ENCODE measurements around the gene CLDN10.

DNA sequence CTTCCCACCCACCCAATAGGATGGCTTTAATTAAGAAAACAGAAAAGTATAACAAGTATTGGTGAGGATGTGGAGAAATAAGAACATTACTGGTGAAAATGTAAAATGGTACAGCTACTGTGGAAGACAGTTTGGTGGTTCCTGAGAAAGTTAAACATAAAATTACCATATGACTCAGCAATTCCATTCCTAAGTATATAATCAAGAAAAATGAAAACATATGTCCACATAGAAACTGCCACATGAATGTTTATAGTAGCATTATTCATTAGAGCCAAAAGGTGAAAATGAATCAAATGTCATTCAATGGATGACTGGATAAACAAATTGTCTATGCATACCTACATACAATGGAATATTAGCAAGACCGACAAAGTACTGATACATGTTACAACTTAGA lies 75.1 kb downstream of the CLDN10 start:
- TF ChIP-seq EZH2 (optimal IDR thresholded peaks at IDR 0.05; ENCODE audit: low read depth, low read length) (no peak), EZH2phosphoT487 (IDR thresholded peaks at IDR 0.05; ENCODE audit: low read length) (no peak)
- TF ChIP-seq, protein P1, sequence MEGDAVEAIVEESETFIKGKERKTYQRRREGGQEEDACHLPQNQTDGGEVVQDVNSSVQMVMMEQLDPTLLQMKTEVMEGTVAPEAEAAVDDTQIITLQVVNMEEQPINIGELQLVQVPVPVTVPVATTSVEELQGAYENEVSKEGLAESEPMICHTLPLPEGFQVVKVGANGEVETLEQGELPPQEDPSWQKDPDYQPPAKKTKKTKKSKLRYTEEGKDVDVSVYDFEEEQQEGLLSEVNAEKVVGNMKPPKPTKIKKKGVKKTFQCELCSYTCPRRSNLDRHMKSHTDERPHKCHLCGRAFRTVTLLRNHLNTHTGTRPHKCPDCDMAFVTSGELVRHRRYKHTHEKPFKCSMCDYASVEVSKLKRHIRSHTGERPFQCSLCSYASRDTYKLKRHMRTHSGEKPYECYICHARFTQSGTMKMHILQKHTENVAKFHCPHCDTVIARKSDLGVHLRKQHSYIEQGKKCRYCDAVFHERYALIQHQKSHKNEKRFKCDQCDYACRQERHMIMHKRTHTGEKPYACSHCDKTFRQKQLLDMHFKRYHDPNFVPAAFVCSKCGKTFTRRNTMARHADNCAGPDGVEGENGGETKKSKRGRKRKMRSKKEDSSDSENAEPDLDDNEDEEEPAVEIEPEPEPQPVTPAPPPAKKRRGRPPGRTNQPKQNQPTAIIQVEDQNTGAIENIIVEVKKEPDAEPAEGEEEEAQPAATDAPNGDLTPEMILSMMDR (IDR thresholded peaks at IDR 0.05; ENCODE audit: low read length) = no peak
